GM19023 (cell line): ENCODE results near the gene IP6K1.
"Not testable (repeated sequence)": the region's sequence is repeated elsewhere in the genome, so short reads cannot be mapped to it uniquely, and the experiment has no call there.

Experiments
- ATAC-seq: cut with Tn5 transposase; IDR thresholded peaks from one replicate; pipeline ENCODE4 v1.9.1; 2021; ENCODE audit warnings: mild to moderate bottlenecking, moderate library complexity; ENCODE audit not compliant: unreplicated experiment

The IP6K1 gene

DNA sequence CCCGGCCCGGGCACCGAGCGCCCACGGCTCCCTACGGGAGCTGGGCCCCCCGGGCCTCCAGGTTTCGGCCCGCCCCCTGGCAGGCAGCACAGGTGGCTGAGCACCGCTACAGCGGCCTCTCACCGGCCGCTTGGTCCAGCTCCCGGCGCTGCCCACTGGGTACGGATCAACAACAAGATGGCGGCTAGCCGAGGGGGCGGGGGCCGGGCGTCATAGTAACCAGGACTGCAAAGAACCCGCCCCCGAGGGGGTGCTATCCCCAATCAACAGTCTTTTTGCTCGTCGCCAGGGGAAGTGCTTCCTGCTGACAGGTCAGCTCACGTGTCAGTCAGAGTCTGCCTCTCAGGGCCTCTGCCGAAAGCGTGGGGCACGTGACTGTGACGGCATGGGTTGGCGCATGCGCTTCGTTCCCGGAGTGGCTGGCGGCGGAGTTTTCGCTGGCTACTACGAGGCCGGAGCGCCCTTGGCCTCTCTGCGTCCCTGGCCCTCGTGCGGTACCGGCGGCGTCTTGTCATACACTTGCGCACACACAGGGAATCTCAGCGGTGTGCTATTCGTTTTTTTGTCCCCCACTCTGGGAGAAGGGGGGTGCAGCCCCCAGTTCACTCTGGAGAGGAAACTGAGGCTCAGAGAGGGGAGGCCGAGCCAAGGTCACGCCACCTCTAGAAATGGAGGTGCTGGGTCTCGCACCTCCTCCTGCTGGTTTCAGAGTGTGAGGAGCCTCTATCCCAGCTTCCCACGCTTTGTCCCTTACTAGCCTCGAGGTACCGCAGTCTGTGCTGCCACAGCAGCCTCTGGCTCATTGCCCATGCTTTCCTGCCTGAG is at the start of gene IP6K1:
TSS of gene IP6K1 (minus strand) at position 186 of the 825 bp plus-strand sequence. CDS start 38,502 bp downstream, outside the sequence.
- peak; percentile 98 for ATAC-seq

- ATAC-seq: no peak
These were observed 45.0 kb upstream of the IP6K1 start for GRCh38 chr3:49831341-49831740.

DNA sequence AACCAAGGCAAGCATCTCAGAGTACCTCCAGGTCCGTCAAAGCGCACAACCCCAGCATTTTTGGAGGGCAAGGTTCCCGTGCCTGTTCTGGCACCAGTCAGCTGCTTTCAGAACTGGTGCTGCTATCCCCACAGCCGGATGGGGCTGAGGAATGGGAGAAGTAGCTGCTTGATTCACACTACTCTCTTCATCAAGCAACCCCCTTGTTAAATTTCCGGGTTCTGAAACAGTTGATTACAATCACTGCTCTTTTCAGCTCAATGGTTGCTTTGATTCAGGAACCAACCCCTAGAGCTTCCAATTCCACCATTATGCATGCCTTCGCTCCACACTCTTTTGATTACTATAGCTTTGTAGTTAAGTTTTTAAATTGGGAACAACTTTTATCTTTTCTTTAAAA is 39.7 kb upstream of the IP6K1 start:
- ATAC-seq: no peak

DNA sequence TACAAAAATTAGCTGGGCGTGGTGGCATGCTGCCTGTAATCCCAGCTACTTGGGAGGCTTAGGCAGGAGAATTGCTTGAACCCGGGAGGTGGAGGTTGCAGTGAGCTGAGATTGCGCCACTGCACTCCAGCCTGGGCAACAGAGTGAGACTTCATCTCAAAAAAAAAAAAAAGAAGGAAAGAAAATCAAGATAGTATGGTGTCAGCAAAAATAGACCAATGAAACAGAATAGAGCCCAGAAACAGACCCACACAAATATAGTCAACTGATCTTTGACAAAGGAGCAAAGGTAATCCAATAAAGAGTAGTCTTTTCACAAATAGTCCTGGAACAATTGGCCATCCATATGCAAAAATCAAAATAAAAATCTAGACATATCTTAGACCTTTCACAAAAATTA is 36.8 kb upstream of the IP6K1 start:
- not testable (repeated sequence) for ATAC-seq

- no peak for ATAC-seq
These were observed 27.3 kb upstream of the IP6K1 start, which contains the start of gene UBA7 for GRCh38 chr3:49813497-49814174. Gene UBA7, minus strand, starts transcription at chr3:49813953. Its CDS starts 166 bp downstream, at chr3:49813787.

- no peak for ATAC-seq
These were observed 26.7 kb upstream of the IP6K1 start for GRCh38 chr3:49812916-49813496.

DNA sequence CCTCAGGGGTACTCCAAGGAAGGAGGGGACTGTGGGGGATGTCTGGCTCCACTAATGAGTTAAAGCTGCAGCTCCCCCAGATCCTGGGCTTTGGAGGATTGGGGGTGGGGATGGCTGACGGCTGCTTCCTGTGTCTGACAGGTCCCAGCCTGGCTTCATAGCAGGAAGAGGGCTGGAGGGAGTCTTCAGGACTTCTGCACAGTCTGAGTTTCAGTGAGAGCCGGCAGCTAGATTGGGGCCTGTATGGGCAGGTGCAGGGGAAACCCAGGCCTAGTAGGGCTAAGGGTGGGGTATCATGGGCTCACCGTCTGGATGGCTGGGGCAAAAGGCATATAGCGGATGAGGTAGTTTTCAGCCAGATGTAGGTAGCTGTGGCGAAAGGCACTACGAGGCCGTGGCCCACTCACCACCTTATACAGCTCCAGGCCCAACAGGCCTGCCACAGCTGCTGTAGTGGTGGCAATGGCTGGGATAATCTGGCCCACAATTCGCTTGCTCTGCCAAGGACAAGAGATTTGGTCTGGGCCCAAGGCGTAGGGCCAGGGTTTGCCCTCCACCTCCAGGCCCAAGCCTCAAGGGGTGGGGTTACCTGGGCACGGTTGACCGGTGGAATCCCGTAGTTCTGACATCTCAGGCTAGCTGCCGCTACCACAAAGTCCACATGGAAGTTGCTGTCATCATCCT is 21.2 kb upstream of the IP6K1 start:
- no peak for ATAC-seq

GRCh38 chr3:49806850-49807249 is 20.5 kb upstream of the IP6K1 start:
- ATAC-seq: no peak

- no peak for ATAC-seq
These were observed 19.8 kb upstream of the IP6K1 start for GRCh38 chr3:49805897-49806701.

GRCh38 chr3:49805367-49805782 is 19.0 kb upstream of the IP6K1 start:
- no peak for ATAC-seq

- ATAC-seq: no peak
These were observed 18.0 kb upstream of the IP6K1 start for GRCh38 chr3:49804141-49805041.

- ATAC-seq: peak; percentile 5
These were observed 17.3 kb upstream of the IP6K1 start for GRCh38 chr3:49803465-49804140.

GRCh38 chr3:49802719-49803464 is 16.6 kb upstream of the IP6K1 start, which contains the start of gene INKA1:
Gene INKA1, plus strand, starts transcription at chr3:49803261. Its CDS starts 132 bp downstream, at chr3:49803393.
- peak; percentile 69 for ATAC-seq

GRCh38 chr3:49801160-49801559 is 14.8 kb upstream of the IP6K1 start:
- no peak for ATAC-seq

DNA sequence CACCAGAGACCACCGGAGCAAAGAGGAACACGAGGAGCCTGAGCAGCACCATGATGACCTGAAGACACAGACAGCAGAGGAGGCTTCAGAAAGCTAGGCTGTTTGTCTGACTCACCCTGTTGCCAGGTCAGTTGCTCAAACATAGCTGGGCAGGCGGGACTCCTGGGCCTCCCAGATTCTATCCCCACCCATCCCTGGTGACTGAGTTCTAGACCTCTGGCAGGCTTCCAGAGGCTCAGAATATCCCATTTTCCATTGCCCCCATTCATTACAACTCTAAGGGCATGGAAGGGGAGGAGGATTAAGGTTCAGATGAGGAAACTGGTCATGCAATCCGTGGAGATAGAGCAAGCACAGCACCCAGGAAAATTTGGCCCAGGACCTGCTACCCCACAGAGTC is 13.4 kb upstream of the IP6K1 start, which contains the start of gene CDHR4:
TSS of gene CDHR4 (minus strand) at position 113 of the 400 bp plus-strand sequence. CDS start at position 52, 61 bp downstream.
- ATAC-seq: no peak

GRCh38 chr3:49799105-49799504 is 12.8 kb upstream of the IP6K1 start:
- ATAC-seq: no peak
